Rectal smooth muscle tissue (tissue), 1 donor: Measurements from ENCODE around the gene THSD7A.

Source experiments
- H3K27ac ChIP-seq: one replicate; pipeline ENCODE4 v1.7.0; 2013; ENCODE audit warnings: low read depth, low read length, inconsistent platforms
- H3K27me3 ChIP-seq: one replicate; pipeline ENCODE4 v1.7.0; 2013; ENCODE audit warnings: low read length; ENCODE audit not compliant: control insufficient read depth, insufficient read depth
- H3K36me3 ChIP-seq: one replicate; pipeline ENCODE4 v1.7.0; 2013; ENCODE audit warnings: low read length; ENCODE audit not compliant: control insufficient read depth, insufficient read depth
- H3K4me1 ChIP-seq: one replicate; pipeline ENCODE4 v1.7.0; 2013; ENCODE audit warnings: low read length; ENCODE audit not compliant: control insufficient read depth, insufficient read depth
- H3K4me3 ChIP-seq: one replicate; pipeline ENCODE4 v1.7.0; 2013; ENCODE audit warnings: low read length
- H3K9ac ChIP-seq: one replicate; pipeline ENCODE4 v1.7.0; 2013; ENCODE audit warnings: low read length

THSD7A gene, protein sequence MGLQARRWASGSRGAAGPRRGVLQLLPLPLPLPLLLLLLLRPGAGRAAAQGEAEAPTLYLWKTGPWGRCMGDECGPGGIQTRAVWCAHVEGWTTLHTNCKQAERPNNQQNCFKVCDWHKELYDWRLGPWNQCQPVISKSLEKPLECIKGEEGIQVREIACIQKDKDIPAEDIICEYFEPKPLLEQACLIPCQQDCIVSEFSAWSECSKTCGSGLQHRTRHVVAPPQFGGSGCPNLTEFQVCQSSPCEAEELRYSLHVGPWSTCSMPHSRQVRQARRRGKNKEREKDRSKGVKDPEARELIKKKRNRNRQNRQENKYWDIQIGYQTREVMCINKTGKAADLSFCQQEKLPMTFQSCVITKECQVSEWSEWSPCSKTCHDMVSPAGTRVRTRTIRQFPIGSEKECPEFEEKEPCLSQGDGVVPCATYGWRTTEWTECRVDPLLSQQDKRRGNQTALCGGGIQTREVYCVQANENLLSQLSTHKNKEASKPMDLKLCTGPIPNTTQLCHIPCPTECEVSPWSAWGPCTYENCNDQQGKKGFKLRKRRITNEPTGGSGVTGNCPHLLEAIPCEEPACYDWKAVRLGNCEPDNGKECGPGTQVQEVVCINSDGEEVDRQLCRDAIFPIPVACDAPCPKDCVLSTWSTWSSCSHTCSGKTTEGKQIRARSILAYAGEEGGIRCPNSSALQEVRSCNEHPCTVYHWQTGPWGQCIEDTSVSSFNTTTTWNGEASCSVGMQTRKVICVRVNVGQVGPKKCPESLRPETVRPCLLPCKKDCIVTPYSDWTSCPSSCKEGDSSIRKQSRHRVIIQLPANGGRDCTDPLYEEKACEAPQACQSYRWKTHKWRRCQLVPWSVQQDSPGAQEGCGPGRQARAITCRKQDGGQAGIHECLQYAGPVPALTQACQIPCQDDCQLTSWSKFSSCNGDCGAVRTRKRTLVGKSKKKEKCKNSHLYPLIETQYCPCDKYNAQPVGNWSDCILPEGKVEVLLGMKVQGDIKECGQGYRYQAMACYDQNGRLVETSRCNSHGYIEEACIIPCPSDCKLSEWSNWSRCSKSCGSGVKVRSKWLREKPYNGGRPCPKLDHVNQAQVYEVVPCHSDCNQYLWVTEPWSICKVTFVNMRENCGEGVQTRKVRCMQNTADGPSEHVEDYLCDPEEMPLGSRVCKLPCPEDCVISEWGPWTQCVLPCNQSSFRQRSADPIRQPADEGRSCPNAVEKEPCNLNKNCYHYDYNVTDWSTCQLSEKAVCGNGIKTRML (N-terminal part only)

GRCh38 chr7:11831736-11832495, at the start of gene THSD7A:
Gene THSD7A (minus strand): TSS chr7:11832198. CDS start chr7:11831946, 252 bp downstream.
- Histone ChIP-seq H3K27ac (peak within 1 kb of the TSS; percentile 38), H3K36me3 (no peaks in the 10 kb centered on the region), H3K4me3 (peak within 1 kb of the TSS; percentile 65), H3K27me3 (no peaks in the 10 kb centered on the region), H3K9ac (peak within 1 kb of the TSS; percentile 66), H3K4me1 (no peaks in the 10 kb centered on the region)

DNA sequence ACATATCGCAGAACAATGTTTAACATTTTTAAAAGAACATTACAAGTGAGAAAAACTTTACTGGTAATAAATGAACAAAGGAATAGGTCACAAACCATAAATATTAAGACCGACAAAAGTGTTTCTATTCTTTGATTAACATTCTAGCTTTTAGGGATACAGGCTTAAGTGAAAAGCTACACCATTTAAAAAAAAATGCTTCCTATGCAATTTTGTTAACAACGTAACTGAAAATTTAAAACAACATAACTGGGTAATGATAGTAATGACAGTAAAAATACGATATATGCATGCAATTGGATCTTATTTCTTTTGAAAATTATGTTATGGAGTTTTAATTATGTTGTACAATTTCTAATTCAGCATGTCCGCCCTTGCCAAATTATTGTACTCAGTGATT, 49.7 kb upstream of the THSD7A start:
- Histone ChIP-seq H3K9ac (no peak overlapping the region), H3K4me1 (no peaks in the 10 kb centered on the region), H3K36me3 (no peaks in the 10 kb centered on the region), H3K4me3 (no peak overlapping the region), H3K27me3 (no peaks in the 10 kb centered on the region), H3K27ac (no peak overlapping the region)

DNA sequence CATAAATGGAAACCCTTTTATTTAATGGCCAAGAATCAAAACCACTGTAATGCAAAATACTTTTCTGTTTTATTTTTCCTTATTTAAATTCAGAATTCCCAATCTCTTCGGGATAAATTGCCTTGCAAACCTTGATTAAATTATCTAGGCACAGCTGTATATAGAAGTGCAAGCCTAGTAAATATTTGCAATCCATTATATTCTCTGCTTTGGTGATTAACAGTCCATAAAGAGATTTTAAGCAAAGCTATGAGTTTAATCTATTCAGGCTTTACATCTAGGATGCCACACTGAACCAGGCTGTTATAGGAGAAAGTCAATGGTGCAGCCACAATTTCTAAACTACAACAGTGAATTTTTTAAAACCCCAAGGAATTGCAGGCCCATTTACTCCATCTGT, 43.6 kb upstream of the THSD7A start:
- H3K9ac ChIP-seq = no peak overlapping the region
- no peak overlapping the region for H3K4me3 ChIP-seq
- no peaks in the 10 kb centered on the region for H3K27me3 ChIP-seq
- H3K27ac ChIP-seq = no peak overlapping the region
- H3K36me3 ChIP-seq = no peaks in the 10 kb centered on the region
- H3K4me1 ChIP-seq = no peaks in the 10 kb centered on the region

DNA sequence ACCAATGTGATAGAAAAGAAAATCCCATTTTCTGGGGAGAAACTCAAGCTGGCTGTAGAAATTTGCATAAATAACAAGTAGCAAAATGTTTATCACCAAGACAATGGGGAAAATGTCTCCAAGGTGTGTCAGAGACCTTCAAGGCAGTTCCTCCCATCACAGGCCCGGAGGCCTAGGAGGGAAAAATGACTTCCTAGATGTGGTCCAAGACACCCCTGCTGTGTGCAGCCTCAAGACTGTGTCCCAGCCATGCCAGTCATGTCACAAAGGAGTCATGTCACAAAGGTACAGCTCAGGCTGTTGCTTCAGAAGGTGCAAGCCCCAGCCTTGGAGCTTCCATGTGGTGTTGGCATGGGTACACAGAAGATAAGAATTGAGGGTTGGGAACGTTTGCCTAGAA, 33.7 kb upstream of the THSD7A start:
- Histone ChIP-seq H3K27me3 (no peaks in the 10 kb centered on the region), H3K36me3 (no peaks in the 10 kb centered on the region), H3K9ac (no peak overlapping the region), H3K4me3 (no peak overlapping the region), H3K27ac (no peak overlapping the region), H3K4me1 (no peaks in the 10 kb centered on the region)

DNA sequence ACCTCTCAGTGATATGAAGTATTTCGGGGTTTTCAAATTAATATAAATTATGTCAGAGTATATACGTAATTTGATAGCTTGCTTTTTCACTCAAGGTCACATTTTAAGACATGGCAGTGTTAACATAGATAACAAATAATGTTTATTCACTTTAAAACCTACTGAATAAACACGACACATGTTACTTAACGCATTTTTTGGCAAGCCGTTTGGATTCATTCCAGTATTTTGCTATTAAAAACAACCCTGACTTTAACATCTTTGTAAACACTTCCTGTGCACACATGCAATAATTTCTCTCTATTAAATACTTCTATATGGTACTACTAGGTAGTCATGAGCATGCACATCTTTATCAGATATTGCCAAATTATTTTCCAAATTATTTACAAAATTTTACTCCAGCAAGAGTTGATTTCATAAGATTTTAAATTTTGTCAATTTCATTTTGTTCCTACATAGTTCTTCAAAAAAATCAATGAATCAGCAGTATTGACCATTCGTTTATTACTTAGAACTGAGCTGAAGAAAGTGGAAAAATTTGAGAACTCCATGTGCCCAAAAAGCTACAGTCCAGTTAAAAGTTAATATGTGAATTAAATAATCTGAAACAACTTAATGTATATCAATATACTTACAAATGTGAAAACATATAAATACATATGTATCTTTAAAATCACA, 26.8 kb upstream of the THSD7A start:
- no peak overlapping the region for H3K27ac ChIP-seq
- H3K36me3 ChIP-seq = no peaks in the 10 kb centered on the region
- H3K4me1 ChIP-seq = no peaks in the 10 kb centered on the region
- H3K27me3 ChIP-seq = no peaks in the 10 kb centered on the region
- H3K9ac ChIP-seq = no peak overlapping the region
- H3K4me3 ChIP-seq = no peak overlapping the region

GRCh38 chr7:11858026-11858425, 26.0 kb upstream of the THSD7A start:
- Histone ChIP-seq H3K9ac (no peak overlapping the region), H3K27ac (no peak overlapping the region), H3K4me1 (no peaks in the 10 kb centered on the region), H3K4me3 (no peak overlapping the region), H3K27me3 (no peaks in the 10 kb centered on the region), H3K36me3 (no peaks in the 10 kb centered on the region)

DNA sequence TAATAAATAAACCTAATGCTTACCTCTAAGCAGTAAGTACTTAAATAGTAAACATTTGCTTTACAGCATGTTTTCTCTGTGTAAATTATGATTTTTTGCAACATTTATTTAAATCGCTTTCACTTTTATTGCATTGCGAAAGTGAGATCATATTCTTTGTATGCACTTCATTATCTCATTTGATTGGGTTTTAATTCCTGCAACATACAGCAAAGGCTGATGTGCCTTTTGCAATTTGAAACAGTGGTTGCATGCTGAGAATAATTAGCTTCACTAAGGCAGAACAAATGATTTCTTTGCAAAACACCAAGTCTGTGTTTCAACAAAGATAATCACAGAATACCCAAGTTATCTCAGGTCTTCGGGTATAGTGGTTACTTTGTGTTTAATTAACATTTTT, 16.3 kb upstream of the THSD7A start:
- H3K4me3 ChIP-seq = no peak overlapping the region
- no peaks in the 10 kb centered on the region for H3K36me3 ChIP-seq
- H3K27ac ChIP-seq = no peak overlapping the region
- no peaks in the 10 kb centered on the region for H3K27me3 ChIP-seq
- H3K4me1 ChIP-seq = no peaks in the 10 kb centered on the region
- no peak overlapping the region for H3K9ac ChIP-seq

DNA sequence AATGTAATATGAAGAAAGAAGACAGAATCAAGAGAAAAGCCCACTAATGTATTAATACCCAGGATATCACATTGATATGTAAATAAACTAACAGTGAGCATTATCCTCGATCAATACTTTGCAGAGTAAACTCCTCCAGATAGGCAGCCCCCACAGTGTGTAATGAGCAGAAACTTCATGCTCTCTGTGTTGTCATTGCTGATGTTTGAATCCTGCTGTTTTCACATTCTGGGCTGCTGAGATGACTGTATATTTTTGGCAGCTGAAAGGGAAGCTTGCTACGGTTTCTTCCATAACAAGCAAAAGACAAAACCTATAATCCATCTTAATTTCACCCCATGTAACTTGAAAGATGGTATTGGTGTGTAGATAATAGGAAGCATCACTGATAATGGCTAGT, 15.3 kb upstream of the THSD7A start:
- no peak overlapping the region for H3K4me3 ChIP-seq

GRCh38 chr7:11846361-11846955, 14.5 kb upstream of the THSD7A start:
- no peaks in the 10 kb centered on the region for H3K27me3 ChIP-seq
- no peaks in the 10 kb centered on the region for H3K4me1 ChIP-seq
- H3K36me3 ChIP-seq = no peaks in the 10 kb centered on the region
- H3K4me3 ChIP-seq = no peak overlapping the region
- H3K9ac ChIP-seq = no peak overlapping the region
- no peak overlapping the region for H3K27ac ChIP-seq

More for the DNA sequence above, 15.3 kb upstream of the THSD7A start:
- Histone ChIP-seq H3K27me3 (no peaks in the 10 kb centered on the region), H3K4me1 (no peaks in the 10 kb centered on the region), H3K9ac (no peak overlapping the region), H3K27ac (no peak overlapping the region), H3K36me3 (no peaks in the 10 kb centered on the region)

DNA sequence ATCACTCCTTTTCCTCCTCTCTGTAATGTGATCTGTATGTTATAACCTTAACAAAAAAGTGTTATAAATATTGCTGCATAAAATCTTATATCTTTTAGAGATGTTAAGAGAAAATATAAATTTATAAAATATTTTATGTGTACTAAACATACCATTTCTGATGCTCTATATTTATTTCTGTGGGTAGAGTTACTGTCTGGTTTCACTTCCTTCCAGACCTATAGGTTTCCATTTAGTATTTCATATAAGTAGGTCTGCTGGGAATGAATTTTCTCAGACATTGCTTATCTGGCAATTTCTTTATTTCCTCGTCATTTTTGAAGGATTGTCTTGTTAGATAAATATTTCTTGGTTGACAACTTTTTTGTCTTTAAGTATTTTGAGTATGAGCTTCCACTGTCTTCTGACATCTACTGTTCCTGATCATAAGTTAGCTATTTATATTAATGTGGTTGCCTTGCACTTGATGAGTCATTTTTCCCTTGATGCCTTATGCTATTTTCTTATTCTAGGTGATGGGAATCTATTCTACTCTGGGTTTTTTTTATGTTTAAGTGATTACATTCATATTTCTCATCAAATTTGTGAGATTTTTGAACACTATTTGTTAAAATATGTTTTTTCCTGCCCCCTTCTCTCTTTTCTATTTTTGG, 11.2 kb upstream of the THSD7A start:
- H3K27ac ChIP-seq = no peak overlapping the region
- H3K36me3 ChIP-seq = no peaks in the 10 kb centered on the region
- no peak overlapping the region for H3K9ac ChIP-seq
- no peaks in the 10 kb centered on the region for H3K4me1 ChIP-seq
- H3K4me3 ChIP-seq = no peak overlapping the region
- no peaks in the 10 kb centered on the region for H3K27me3 ChIP-seq

DNA sequence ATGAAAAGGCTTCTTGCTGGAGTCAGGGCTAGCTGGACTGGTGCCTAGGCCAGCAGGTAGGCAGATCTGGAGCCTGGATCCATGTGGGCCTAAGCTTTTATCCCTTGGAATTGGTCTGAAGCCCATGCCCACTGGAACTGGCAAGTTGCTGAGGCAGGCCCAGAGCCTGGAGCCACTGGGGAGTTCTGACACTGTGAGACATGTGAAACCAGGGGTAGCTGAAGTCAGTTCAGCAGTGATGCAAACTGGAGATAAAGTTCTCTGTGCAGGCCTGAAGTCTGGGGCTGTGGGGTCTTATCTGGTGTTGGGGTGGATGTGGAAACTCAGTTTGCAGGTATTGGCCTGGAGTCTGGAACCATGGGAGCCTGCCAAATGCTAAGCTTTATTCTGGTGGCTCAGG, 9.7 kb upstream of the THSD7A start:
- no peak overlapping the region for H3K9ac ChIP-seq
- no peak overlapping the region for H3K4me3 ChIP-seq
- H3K27me3 ChIP-seq = no peaks in the 10 kb centered on the region
- H3K36me3 ChIP-seq = no peaks in the 10 kb centered on the region
- H3K27ac ChIP-seq = no peak overlapping the region
- no peaks in the 10 kb centered on the region for H3K4me1 ChIP-seq
